ENCODE results near the gene BDH1.

DNA sequence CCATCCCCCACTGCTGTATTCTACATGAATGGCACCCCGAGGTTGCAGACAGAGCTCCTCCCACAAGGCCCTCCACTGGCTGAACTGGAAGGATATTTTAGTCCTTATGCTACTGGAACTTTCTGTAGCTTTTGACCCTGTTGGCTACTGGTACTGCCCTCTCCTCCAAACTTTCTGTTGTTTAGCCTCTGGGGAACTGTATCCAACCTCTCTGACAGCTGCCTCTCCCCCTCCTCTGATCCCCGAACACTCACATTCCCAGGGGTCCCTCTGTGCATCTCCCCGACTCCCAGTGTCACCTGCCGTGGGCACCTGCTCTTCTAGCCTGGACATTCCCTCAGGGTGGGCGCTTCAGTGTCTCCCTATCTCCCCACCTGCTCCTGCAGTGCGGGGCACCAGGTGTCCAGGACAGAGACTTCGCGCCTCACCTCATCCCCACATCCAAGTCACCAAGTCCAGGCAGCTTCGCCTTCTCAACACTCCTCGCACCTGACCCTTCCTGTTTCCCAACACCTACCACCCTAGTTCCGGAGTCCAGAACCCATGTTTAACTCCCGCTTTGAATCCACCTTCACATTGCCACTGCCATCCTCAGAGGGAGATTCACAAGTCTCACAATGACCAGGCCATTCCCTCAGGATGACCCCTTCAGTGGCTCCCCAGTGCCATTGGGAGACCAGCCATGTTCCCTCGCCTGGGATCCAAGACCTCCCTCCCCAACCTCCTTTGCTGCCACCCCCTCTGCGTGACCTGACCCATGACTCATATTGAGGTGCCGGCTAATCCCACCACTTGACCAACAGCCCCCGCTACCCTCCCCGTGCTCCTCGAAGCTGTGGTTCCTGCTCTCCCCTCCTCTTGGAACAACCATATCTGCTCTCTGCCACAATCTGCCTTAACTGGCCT is 34.2 kb downstream of the BDH1 start:
- TF ChIP-seq, protein P1, sequence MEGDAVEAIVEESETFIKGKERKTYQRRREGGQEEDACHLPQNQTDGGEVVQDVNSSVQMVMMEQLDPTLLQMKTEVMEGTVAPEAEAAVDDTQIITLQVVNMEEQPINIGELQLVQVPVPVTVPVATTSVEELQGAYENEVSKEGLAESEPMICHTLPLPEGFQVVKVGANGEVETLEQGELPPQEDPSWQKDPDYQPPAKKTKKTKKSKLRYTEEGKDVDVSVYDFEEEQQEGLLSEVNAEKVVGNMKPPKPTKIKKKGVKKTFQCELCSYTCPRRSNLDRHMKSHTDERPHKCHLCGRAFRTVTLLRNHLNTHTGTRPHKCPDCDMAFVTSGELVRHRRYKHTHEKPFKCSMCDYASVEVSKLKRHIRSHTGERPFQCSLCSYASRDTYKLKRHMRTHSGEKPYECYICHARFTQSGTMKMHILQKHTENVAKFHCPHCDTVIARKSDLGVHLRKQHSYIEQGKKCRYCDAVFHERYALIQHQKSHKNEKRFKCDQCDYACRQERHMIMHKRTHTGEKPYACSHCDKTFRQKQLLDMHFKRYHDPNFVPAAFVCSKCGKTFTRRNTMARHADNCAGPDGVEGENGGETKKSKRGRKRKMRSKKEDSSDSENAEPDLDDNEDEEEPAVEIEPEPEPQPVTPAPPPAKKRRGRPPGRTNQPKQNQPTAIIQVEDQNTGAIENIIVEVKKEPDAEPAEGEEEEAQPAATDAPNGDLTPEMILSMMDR (conservative IDR thresholded peaks at IDR 0.05 in 1 of 2, IDR thresholded peaks at IDR 0.05 in 1 of 2; ENCODE audit: extremely low read depth in 1 of 2, insufficient read depth in 1 of 2, low read depth in 1 of 2, low read length in 2 of 2): no peak
- no peak for TF ChIP-seq EZH2 (IDR thresholded peaks at IDR 0.05; ENCODE audit: borderline replicate concordance, low read length)
